ENCODE data around the gene AGMO. TPM values are rescaled to one million over a fixed set of nuclear protein-coding genes. Genes with fewer than 3 reads are reported as not detected.

The AGMO gene
- total RNA-seq: 0.10 and 5.5 TPM in 2 replicates

GRCh38 chr7:15561835-15562234, at the start of gene AGMO:
Gene AGMO (minus strand): TSS chr7:15562015.

Other genes with a start within 250 kb of the AGMO start
- gene MEOX2, start 124.7 kb upstream of the AGMO start, total RNA-seq: 0.40 and 28.3 TPM in 2 replicates